IPS-18c (cell line): ENCODE data around the gene ARHGEF7.

ENCODE experiments used
- H3K4me3 ChIP-seq: 2 replicates; pipeline ENCODE4 v1.7.0; 2013; ENCODE audit warnings: low read depth, mild to moderate bottlenecking, low read length, moderate library complexity; ENCODE audit not compliant: insufficient read depth
- H3K9me3 ChIP-seq: one replicate; pipeline ENCODE4 v1.6.1; 2013; ENCODE audit warnings: mild to moderate bottlenecking, low read length, moderate library complexity; ENCODE audit not compliant: control insufficient read depth, insufficient read depth

Gene ARHGEF7

DNA sequence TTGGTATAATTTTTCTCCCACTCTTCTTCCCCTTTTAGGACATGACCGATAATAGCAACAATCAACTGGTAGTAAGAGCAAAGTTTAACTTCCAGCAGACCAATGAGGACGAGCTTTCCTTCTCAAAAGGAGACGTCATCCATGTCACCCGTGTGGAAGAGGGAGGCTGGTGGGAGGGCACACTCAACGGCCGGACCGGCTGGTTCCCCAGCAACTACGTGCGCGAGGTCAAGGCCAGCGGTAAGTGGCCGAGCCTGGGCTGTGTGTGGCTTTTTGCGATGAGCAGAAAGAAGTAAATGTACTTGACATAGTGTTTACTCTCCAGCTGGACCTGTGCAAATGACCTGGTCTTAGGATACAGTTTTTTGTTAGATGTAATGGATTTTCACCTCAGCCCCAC, 102.5 kb downstream of the ARHGEF7 start:
- no peak overlapping the region for H3K4me3 ChIP-seq
- H3K9me3 ChIP-seq = no peaks in the 10 kb centered on the region

DNA sequence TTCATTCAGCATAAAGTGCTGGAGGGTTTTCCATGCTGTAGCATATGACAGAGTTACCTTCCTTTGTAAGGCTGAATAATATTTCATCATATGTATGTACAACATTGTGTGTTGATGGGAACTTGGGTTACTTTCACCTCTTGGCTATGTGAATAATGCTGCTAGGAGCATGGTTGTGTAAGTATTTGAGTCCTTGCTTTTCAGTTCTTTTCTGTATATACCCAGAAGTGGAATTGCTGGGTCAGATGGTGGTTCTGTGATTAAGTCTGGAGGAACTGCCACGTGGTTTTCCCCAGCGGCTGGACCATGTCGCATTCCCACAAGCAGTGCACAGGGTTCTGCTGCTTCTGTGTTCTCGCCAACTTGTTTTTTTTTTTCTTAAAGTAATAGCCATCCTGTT, 104.2 kb downstream of the ARHGEF7 start:
- no peak overlapping the region for H3K4me3 ChIP-seq
- H3K9me3 ChIP-seq = no peaks in the 10 kb centered on the region

DNA sequence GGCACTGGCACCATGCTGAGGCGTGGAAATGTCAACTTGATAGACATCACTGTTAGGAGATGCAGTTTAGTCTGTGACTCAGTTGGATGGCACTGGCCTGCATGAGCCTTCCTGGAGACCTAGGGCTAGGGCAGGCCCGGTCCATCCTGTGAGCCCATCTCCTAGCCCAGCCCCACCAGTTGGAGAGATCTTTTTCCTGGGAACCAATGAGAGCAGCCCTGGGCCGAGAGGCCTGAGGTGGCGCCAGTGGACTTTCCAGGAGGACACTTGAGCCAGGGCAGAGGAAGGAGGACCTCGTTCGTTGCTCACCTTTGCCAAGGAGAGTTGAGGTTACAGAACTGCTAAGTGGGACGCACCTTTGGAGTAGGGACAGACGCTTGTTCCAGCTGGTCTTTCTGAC, 104.8 kb downstream of the ARHGEF7 start:
- no peaks in the 10 kb centered on the region for H3K9me3 ChIP-seq
- no peak overlapping the region for H3K4me3 ChIP-seq

DNA sequence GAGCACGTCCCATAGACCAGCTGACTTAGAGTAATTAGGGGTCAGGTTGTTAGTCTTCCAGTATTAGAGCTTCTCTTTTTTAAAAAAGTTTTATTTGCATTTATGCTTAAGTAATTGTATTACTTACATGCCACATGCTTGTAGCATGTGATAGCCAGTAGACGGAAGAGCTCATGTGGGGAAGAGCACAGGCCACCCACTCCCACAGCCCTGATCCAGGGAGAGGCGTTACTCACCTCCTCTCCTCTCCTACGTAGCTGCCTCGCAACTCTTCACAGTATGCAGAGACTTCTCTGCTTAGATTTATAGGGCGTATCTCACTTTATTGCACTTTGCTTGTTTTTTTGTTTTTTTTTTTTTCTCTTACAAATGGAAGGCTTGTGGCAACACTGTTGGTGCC, 110.1 kb downstream of the ARHGEF7 start:
- H3K4me3 ChIP-seq = no peak overlapping the region
- no peaks in the 10 kb centered on the region for H3K9me3 ChIP-seq

DNA sequence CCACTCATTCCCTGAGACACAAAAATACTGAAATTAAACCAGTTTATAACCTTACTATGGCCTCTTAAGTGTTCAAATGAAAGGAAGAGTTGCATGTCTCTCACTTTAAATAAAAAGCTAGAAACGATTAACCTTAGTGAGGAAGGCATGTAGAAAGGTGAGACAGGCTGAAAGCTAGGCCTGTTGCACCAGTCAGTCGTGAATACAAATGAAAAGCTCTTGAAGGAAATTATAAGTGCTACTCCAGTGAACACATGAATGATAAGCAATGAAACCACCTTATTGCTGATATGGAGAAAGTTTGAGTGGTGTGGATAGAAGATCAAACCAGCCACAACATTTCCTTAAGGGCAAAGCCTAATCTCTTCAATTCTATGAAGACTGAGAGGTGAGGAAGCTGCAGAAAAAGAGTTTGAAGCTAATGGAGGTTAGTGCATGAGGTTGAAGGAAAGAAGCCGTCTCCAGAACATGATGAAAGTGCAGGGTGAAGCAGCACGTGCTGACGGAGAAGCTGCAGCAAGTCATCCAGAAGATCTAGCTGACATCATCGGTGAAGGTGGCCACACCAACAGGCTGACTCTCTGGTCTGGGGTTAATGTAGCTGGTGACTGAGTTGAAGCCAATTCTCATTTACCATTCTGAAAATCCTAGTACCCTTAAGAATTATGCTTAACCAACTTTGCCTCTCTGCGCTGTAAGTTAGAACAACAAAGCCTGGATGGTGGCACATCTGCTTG, 110.9 kb downstream of the ARHGEF7 start:
- H3K4me3 ChIP-seq = no peak overlapping the region
- no peaks in the 10 kb centered on the region for H3K9me3 ChIP-seq

DNA sequence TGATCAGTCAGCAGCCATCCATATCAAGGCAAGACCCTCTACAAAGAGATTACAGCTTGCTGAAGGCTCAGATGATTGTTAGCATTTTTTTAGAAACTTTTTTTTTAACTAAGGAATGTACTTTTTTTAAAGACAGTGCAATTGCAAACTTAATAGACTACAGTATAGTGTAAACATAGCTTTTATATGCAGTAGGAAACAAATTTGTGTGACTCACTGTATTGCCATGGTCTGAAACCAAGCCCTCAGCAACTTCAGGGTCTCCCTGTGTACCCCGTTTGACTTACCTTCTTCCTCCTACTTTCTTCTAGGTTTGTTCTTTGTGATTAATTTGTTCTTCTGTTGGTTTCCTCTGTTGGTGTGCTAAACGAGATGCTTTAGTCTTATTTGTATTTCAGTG, 112.3 kb downstream of the ARHGEF7 start:
- no peaks in the 10 kb centered on the region for H3K9me3 ChIP-seq
- H3K4me3 ChIP-seq = no peak overlapping the region

DNA sequence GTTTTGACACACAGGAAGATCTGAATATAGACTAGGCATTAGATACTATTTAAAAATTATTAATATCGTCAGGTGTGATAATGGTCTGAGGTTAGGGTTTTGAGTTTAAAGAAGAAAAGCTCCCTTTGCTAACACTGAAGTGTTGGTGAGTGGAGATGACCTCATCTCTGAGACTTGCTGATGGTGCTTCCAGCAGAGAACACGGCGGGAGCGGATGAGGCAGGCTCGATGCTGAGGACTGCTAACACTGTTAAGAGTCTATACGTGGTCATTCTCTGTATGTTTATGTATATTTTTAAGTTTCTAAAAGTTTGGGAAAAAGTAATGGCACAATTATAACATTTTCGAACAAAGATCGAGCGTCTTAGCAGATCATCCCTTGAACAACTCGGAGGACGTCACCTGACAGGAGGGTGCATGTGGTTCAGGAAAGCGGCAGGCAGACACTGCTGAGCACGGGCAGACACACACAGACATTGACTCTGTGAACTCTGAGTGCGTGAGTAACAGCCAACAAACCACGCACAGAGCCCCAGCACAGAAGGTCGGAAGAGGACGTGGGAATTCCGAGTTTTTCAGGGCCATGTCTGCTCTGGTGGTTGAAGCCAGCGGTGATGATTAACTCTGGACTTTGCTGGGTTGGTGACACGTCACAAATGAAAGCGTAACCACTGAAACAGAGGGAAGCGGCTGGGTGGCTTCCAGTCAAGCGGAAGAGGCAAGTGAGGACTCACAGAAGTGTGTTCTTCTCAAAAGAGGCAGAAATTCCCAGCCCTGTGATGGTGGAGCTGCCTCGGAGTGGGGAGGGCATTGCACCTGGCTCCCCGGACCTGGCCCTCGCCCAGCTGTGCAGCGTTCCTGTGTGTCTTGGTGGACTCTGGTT, 113.4 kb downstream of the ARHGEF7 start:
- H3K4me3 ChIP-seq = no peak overlapping the region
- no peaks in the 10 kb centered on the region for H3K9me3 ChIP-seq

DNA sequence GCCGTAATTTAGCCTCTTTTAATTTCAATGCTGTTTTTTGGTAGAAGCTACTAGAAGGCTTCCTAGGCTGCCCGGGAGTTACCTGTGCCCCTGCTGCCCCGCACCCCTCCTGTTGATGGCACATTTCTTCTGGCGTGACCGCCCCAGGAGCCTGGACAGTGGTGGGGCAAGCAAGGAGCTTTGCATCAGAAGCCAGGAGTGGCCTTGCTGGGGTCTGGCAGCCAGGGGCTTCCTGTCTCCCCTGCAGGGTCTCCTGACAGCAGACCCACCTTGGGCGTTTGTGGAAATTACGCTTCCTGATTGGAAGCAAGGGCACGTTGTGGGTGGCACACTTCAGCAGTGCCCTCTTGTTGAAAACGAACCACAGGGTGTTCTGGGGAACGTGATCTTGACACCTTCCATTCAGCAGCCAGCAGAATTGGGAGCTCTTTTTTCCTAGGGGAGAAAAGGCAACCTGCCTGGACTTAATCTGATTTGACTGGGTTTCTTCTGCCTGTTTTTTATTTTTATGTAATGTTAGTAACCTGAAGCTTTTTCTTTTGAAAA, 115.3 kb downstream of the ARHGEF7 start:
- Histone ChIP-seq H3K4me3 (no peak overlapping the region), H3K9me3 (no peaks in the 10 kb centered on the region)

DNA sequence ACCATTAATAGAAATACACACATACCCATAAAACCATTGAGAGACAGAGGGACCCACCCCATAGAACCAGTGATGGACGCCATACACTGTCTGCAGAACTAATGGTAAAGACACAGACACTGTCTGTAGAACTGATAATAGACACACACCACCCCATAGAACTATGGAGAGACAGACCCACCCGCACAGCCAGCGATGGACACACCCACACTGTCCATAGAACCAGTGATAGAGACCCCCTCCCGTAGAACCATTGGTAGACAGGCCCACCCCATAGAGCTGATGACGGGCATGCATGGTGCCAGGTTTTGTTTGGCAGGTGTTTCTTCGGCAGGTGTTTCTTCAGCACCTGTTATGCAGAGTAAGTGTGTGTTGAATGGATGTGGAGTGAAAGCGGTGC, 117.1 kb downstream of the ARHGEF7 start:
- H3K4me3 ChIP-seq = no peak overlapping the region
- no peaks in the 10 kb centered on the region for H3K9me3 ChIP-seq

DNA sequence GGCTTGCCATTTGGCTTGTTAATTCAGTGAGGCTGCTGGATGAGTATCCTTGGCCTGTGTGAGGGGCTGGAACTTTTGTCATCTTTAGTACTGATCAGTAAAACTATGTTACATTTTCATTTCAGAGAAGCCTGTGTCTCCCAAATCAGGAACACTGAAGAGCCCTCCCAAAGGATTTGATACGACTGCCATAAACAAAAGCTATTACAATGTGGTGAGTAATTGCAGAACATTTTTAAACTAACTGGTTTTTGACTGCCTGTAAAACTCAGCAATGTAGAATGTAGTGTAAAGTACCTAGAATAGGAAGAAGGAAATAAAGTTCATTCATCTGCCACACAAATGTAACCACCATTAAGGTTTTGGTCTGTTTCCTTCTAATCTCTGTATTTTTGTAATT, 118.0 kb downstream of the ARHGEF7 start:
- H3K4me3 ChIP-seq = no peak overlapping the region
- H3K9me3 ChIP-seq = no peaks in the 10 kb centered on the region

DNA sequence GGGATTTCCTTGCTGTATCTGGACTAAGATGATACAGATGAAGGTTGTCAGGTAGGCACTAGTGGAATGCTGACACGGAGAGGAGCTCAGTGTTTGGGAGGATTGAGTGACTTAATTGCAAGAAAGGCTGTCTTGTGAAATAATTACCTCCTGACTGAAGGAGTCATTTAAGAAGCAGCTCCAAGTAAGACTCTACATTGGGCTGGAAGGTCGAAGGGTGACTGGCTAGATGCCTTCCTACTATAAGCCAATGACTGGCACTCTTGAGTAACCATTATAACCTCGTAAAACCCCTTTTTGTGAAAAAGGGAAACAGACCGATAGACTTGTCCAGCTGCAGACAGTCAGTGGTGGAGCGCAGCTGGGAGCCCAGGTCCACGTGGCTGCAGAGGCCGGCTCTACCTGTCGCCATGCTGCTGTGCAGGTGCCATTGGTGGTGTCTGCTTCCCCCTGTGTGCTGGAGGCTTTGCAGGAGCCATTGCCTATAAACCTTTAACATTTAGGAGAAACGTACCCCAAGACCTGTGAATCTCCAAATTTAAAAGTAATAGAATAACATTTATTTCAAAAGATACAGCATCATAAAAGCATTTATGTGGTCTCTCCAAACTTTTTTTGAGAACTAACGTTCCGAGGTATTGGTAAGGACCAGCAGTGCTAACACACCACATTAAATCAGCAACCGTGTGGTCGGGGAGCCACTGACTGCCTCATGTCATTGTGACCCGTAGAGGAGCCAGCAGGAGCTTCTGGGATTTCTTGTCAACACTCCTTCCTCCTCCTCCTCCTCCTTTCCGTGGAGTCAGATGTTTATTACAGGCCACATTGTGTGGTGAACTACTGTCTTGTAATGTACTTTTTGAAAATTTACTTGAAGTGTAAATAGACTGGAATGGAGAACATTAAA, 124.9 kb downstream of the ARHGEF7 start:
- Histone ChIP-seq H3K9me3 (no peaks in the 10 kb centered on the region), H3K4me3 (no peak overlapping the region)

DNA sequence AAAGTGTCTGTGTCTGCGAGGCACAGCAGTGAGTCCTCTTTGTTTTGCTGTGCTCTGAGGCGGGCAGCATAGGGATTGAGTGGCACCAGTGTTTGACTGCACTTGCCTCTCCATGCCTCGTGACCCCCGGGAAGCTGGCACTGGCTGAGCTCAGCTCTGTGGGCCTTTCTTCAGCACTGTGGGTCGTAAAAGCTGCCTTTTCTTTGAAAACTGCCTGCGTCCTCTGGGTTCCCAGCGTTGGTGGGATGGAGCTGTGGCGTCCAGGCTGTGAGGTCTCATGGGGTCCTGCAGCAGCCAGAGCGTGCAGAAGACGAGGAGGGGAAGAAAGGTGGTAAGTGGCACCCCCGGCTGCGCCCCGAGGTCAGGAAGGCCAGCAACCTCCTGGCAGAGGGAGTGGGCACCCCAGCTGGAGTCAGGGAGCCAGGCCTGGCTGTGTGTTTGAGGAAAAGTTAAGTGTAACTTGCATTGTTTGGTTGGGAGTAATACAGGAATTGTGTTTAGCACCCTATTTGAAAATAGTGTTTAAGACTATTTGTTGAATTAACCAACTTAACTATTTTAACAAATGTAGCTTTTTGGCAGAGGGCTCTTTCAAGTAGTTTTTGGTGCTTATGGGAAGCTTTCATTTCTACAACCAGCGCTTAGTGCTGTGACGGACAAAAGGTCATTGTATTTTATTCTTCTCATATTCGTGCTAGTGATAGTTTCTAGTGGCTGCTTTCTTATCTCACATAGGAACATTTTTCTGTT, 126.1 kb downstream of the ARHGEF7 start:
- H3K4me3 ChIP-seq = no peak overlapping the region; the same call in 1 of the 2 replicates
- H3K9me3 ChIP-seq = no peaks in the 10 kb centered on the region

DNA sequence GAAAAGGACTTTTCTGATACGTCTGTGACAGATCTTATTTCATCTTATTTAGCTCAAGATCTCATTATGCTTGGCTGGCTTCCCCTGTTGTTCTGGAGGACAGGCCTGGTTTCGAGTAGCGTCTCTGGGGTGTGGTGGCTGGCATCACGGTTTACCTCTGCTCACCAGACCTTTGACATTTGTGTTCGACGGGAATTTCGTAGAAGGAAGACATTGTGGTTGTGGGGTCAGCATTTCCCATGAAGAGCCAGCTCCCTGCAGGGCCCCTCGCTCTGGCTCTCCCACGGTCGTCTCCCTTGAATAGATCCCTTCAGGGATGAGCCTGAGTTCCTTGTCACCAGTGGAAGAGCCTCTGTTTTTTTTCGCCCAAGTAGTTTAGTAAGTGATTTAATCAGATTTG, 126.8 kb downstream of the ARHGEF7 start:
- no peaks in the 10 kb centered on the region for H3K9me3 ChIP-seq
- no peak overlapping the region for H3K4me3 ChIP-seq

DNA sequence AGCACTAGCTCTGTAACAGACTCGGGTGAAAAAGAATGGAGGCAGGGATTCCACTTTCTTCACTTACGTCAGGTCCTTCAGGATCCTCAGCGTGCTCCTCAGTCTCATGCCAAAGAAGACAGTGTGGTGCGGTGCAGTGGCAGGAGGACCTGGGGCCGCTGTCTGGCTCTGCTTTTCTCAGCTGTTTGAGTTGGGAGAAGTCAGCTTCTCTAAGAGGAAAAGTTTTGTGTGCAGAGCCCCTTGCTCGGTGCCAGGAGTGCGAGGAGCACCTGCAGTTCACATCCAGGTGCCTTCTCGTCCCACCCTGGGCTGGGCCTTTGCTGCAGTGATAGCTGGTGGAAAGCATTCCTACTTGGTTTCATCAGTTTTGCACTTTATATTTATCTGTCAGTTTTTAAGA, 127.5 kb downstream of the ARHGEF7 start:
- no peaks in the 10 kb centered on the region for H3K9me3 ChIP-seq
- no peak overlapping the region for H3K4me3 ChIP-seq

DNA sequence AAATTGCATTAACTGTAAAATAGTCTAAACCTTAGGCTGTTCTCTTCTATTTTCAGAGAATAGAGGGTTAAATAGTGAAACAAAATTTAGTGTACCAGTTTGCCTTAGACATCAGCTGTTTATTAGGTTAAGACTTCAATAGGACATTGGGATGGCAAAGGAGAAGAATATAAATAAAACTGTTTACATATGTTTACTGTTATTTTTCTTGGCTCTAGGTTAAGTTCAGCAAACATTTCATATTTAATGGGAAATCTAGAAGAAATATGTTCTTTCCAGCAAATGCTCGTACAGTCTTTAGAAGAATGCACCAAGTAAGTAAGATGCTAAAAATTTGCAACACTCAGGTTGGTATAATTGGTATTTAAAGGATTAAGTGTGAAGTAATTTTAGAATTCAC, 128.9 kb downstream of the ARHGEF7 start:
- Histone ChIP-seq H3K4me3 (no peak overlapping the region), H3K9me3 (no peaks in the 10 kb centered on the region)

DNA sequence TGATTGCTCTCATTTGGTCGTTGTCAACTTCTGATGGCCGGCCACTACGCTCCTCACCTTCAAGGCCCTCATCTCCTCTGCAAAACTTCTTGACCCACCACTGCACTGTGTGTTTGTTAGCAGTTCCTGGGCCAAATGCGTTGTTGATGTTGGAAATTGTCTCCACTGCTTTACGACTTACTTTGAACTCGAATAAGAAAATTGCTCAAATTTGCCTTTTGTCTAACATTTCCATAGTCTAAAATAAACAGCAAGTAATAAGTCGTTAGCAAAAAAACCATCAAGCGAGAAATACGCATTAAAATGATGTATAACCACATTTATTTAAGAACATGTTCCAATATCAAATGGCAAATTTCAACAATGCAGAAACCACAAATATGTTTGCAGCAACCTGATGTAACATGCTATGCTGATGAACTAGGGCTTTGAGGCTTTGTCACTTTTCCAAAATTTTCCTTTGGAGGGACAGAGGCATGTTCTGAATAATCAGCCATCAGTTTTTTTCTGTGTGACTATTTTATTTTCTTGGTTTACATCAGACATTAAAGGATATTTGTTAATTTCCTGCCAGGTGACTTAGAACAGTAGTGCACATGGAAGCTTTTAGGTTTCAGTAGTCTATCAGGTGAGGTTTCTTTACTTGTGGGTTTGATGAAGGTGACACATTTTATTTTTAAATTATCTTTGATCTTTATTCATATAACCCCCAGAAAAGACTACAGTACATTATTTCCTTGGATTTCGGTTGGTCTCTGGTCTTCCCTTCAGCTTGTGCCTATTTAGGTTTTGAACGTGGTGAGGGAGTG, 130.7 kb downstream of the ARHGEF7 start:
- H3K9me3 ChIP-seq = no peaks in the 10 kb centered on the region
- no peak overlapping the region for H3K4me3 ChIP-seq
